ENCODE data around the gene ALDH1B1.
"Not testable (repeated sequence)": the region's sequence is repeated elsewhere in the genome, so short reads cannot be mapped to it uniquely, and the experiment has no call there.

GRCh38 chr9:38399191-38399590 lies 6.7 kb downstream of the ALDH1B1 start:
- TF ChIP-seq, protein P1, sequence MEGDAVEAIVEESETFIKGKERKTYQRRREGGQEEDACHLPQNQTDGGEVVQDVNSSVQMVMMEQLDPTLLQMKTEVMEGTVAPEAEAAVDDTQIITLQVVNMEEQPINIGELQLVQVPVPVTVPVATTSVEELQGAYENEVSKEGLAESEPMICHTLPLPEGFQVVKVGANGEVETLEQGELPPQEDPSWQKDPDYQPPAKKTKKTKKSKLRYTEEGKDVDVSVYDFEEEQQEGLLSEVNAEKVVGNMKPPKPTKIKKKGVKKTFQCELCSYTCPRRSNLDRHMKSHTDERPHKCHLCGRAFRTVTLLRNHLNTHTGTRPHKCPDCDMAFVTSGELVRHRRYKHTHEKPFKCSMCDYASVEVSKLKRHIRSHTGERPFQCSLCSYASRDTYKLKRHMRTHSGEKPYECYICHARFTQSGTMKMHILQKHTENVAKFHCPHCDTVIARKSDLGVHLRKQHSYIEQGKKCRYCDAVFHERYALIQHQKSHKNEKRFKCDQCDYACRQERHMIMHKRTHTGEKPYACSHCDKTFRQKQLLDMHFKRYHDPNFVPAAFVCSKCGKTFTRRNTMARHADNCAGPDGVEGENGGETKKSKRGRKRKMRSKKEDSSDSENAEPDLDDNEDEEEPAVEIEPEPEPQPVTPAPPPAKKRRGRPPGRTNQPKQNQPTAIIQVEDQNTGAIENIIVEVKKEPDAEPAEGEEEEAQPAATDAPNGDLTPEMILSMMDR (IDR thresholded peaks at IDR 0.05), result not testable (repeated sequence)
- TF ChIP-seq POLR2A (IDR thresholded peaks at IDR 0.05), result not testable (repeated sequence)

All from suprapubic skin (tissue), 3 donors.